Fibroblast of upper back skin (primary cell): ENCODE measurements around the gene IRX1.
A peak's percentile ranks its signal among the peaks of the same experiment; 100 is the strongest.

Source experiments
- DNase-seq: peaks from one replicate; pipeline ENCODE4 v3.0.0-alpha.2; 2013

The IRX1 gene

GRCh38 chr5:3595006-3595961 is at the start of gene IRX1:
Gene IRX1 (plus strand): TSS chr5:3595832. CDS start chr5:3596106, 274 bp downstream.
- peak; percentile 77 for DNase-seq

DNA sequence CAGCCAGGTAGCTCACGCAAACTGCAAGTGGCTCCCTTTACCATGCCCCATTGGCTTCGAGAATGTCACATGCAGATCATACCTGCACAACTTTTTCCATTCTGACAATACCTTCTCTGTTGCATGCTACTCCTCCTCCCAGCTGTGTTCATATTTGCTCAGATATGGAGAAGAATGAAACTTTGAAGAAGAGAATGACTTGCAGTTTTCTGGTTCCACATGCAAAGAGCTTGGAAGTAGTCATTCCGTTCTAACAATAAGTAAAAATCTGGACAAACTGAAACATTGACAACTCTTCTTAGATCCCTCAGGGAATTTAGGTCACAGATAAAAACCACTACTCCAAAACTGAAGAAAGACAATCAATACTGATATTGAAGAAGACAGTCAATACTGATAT is 49.6 kb upstream of the IRX1 start:
- DNase-seq = no peak

DNA sequence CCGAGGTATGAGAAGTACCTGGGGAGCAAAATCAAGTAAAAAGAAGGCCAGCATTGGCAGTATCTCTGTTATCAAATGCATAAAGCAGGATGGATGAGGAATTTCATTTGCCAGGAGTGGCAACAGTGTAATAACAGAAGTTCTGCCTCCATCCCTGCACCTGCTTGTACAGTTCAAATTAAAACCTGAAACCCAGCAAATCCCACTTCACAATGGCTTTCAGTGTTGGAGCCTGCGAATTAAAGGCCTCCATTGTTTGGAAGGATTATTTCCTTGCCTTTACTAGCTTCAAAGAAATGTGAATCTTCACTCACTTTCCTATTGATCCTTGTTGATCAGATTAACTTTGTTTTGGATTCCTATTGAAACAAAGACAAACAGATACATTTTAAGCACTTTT is 31.5 kb upstream of the IRX1 start:
- DNase-seq = no peak

GRCh38 chr5:3564827-3565518 is 30.7 kb upstream of the IRX1 start:
- DNase-seq = no peak

GRCh38 chr5:3584724-3585531 is 10.7 kb upstream of the IRX1 start:
- no peak for DNase-seq

GRCh38 chr5:3590161-3590966 is 5.3 kb upstream of the IRX1 start:
- DNase-seq = no peak

GRCh38 chr5:3590967-3591900 is 4.4 kb upstream of the IRX1 start:
- no peak for DNase-seq

GRCh38 chr5:3592298-3592697 is 3.3 kb upstream of the IRX1 start:
- DNase-seq = no peak

- peak; percentile 60 for DNase-seq
These were observed 1.7 kb upstream of the IRX1 start for GRCh38 chr5:3593771-3594509.

DNA sequence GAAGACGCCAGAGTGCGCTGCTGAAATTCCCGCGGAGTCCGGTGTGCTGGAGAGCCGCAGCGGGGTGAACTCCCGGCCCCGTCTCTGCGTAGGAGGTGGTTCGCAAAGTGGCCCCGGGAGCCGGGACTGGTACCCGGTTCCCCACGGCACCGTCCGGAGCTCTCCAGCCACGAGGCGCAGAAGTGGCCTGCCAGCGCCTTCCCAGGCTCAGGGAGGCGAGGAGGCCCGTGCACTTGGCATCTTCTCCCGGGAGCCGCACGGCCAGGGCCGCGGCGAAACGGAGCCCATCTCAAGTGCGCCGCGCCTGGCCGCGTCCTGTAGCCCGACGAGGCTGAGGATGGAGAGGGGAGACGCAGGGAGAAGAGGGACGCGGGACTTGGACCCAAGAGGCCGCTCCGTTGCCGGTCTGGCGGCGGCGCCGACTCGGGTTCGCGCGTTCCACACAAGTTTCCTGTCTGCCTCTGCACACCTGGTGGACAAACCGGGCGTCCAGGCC is 1.1 kb upstream of the IRX1 start:
- no peak for DNase-seq

DNA sequence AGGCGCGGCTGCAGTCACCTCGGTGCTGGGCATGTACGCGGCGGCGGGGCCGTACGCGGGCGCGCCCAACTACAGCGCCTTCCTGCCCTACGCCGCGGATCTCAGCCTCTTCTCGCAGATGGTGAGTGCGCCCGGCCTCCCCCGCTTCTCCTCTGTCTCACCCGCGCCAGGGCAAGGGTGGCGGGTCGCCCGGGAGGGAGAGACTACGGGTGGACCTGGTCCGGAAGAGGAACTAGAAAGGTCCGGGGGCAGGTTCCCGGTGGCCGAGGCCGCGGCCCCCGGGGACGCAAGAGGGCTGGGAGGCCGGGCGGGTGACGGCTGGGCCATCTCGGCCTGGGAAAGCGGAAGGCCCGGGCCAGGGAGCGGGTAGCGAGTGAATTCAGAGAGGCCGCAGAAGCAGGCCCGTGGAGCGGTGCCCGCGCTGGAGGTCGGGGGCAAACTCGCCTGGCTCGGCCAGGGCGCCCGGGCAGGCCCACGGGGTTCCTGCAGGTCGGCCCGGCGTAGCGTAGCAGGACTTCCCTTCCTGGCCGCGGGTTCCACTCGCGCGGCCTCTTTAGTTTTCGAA is 711 bp downstream of the IRX1 start:
- DNase-seq = no peak

GRCh38 chr5:3596857-3597166 is 1.2 kb downstream of the IRX1 start:
- DNase-seq = no peak

GRCh38 chr5:3597167-3598007 is 1.8 kb downstream of the IRX1 start:
- DNase-seq = peak; percentile 34

- peak; percentile 39 for DNase-seq
These were observed 2.6 kb downstream of the IRX1 start for GRCh38 chr5:3598207-3598606.

DNA sequence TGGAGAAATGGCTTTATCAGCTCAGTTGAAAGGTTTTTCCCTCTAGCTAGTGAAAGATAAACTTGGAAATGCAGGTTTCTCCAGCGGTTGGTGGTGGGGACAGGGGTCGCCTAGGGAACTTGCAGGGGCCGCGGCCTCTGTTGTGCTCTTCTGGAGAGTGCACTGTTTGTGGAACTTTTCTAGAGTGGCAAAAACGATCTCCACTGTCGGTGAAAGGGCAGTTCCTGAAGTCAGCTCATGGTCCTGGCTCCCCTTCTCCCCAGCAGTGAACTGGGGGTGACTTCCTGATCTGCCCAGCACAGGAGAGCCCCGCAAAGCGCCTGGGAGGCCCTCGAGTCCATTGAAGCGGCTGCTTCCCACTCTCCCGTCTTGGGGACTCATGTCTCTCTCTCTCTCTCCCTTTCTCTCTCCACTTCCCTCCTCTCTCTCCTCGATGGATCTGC is 3.2 kb downstream of the IRX1 start:
- peak; percentile 31 for DNase-seq

DNA sequence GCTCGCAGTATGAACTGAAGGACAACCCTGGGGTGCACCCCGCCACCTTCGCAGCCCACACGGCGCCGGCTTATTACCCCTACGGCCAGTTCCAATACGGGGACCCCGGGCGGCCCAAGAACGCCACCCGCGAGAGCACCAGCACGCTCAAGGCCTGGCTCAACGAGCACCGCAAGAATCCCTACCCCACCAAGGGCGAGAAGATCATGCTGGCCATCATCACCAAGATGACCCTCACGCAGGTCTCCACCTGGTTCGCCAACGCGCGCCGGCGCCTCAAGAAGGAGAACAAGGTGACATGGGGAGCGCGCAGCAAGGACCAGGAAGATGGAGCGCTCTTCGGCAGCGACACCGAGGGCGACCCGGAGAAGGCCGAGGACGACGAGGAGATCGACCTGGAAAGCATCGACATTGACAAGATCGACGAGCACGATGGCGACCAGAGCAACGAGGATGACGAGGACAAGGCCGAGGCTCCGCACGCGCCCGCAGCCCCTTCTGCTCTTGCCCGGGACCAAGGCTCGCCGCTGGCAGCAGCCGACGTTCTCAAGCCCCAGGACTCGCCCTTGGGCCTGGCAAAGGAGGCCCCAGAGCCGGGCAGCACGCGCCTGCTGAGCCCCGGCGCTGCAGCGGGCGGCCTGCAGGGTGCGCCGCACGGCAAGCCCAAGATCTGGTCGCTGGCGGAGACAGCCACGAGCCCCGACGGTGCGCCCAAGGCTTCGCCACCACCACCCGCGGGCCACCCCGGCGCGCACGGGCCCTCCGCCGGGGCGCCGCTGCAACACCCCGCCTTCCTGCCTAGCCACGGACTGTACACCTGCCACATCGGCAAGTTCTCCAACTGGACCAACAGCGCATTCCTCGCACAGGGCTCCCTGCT is 3.8 kb downstream of the IRX1 start:
- DNase-seq = peak; percentile 61

DNA sequence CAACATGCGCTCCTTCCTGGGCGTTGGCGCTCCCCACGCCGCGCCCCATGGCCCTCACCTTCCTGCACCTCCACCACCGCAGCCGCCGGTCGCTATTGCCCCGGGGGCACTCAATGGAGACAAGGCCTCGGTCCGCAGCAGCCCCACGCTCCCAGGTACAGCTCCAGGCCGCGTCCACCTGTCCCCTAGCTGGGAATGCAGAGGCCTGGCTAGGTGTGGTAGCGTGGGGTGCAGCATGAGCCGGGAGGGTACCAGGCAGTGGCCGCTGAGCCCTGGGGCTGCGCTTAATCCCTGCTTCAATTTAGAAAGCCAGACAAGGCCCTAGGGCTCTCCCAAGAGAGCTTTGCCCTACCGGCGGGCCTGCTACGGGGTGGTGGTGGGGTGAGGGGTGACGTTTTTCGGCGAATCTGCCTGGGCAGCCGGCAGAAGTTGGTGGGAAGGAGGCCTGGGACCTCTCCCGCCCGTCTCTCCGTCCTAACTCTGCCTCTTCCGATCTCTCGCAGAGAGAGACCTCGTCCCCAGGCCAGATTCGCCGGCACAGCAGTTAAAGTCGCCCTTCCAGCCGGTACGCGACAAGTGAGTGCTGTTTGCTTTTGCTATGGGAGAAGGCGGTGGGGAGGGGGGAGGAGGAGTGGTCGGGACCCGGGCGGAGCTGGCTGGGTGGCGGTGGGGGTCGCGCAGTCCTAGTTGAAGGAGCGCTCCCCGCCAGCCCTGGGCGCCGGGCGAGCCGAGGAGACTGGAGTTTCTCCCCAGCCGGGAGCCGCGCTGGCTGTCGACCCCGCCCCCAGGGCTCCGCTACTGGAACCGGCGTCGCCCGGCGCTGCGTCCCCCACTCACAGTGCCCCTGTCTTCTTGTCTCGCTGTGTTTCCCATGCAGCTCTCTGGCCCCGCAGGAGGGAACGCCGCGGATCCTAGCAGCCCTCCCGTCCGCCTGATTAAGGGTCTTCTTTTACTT is 4.8 kb downstream of the IRX1 start:
- peak; percentile 36 for DNase-seq
